Spleen (tissue), 7 donors: ENCODE results near the gene CCDC93.

Source experiments
- CTCF ChIP-seq, 11 experiments: fragments of 200-600 bp in 7 of 11; fragments of 450-650 bp in 4 of 11; sonication (generic) in 4 of 11; IDR thresholded peaks in 8 of 11; conservative IDR thresholded peaks in 3 of 11; 1 replicate in 7 of 11; 2 replicates in 4 of 11; pipeline versions ENCODE4 v1.4.0 to v1.8.0; 2016 to 2021; ENCODE audit warnings: antibody characterized with exemption in 11 of 11, inconsistent platforms in 4 of 11, mild to moderate bottlenecking in 1 of 11
- POLR2A ChIP-seq, 3 donors: fragments of 450-650 bp; IDR thresholded peaks; one replicate each; pipeline ENCODE4 v1.5.1; 2017; ENCODE audit warnings: antibody characterized with exemption in 3 of 3, mild to moderate bottlenecking in 1 of 3
- donor health status: DM: no; HTN: no; CAD: no; lungs with moderate emphysema.
- donor health status: DM: no; HTN: no; CAD: no.
- donor health status: DM: no; HTN: no; CAD: no.

DNA sequence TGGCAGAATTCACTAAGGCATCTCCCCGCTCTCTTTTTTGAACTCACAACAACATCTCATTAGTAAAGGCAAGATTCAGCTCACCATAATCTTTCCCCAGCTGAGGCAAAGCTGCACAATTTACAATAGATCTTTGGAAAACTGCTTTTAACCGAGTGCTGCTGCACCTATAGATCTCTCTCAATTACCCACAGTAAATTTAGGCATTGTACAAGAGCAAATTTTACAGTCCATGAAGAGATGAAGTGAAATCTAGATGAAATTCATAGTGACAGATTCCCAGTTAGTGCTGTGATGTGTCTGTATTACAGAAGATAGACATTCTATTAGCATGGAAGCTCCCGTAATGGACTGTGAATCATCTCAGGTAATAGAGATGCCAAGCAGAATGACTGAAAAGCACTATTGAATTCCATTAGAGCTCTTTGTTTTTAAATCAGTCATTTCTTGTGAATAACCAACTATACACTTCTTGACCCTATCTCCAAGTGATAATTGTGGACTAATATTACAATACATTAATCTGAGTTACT, 38.0 kb upstream of the CCDC93 start:
- no peak for TF ChIP-seq POLR2A (IDR thresholded peaks at IDR 0.05)
- TF ChIP-seq CTCF (IDR thresholded peaks at IDR 0.05 in 8 of 11, conservative IDR thresholded peaks at IDR 0.05 in 3 of 11), result no peak
